Mucosa of descending colon (tissue), 3 donors: Measurements from ENCODE around the gene FBXO28. TPM values are rescaled to one million over a fixed set of nuclear protein-coding genes. Genes with fewer than 3 reads are reported as not detected.

Experiments used
- ATAC-seq: fragments of 200-7000 bp; cut with Tn5 transposase; one replicate; pipeline ENCODE4 v1.9.1; 2020; ENCODE audit warnings: mild to moderate bottlenecking, moderate library complexity
- DNase-seq, 3 donors: peaks; one replicate each; pipeline ENCODE4 v3.0.0-alpha.2; 2020
- H3K36me3 ChIP-seq: fragments of 200-600 bp; one replicate; pipeline ENCODE4 v1.8.0; 2021; ENCODE audit warnings: low read depth, mild to moderate bottlenecking
- H3K4me1 ChIP-seq: fragments of 200-600 bp; one replicate; pipeline ENCODE4 v1.8.0; 2021; ENCODE audit warnings: low read depth, mild to moderate bottlenecking
- H3K4me3 ChIP-seq: fragments of 200-600 bp; one replicate; pipeline ENCODE4 v1.8.0; 2021; ENCODE audit warnings: mild to moderate bottlenecking
- H3K9me3 ChIP-seq: fragments of 200-600 bp; one replicate; pipeline ENCODE4 v1.8.0; 2021; ENCODE audit warnings: mild to moderate bottlenecking
- CTCF ChIP-seq: fragments of 200-600 bp; IDR thresholded peaks from one replicate; pipeline ENCODE4 v1.8.0; 2022; ENCODE audit warnings: antibody characterized with exemption, mild to moderate bottlenecking
- intact Hi-C, 2 donors: fragments of 100-400 bp; cut with DNase I in 1 of 2; cut with micrococcal nuclease in 1 of 2; formaldehyde crosslinking; loops; one replicate each; pipeline versions ENCODE4 v1.11.0 to v1.11.1; 2022; cut with DNase I, micrococcal nuclease
- total RNA-seq, 3 donors: library from RNA; stranded (reverse); fragmentation: NEBNext Ultra II Directional in 2 of 3; extraction: Animal tissue kit (Norgen Biotek cat#: 25700) in 2 of 3; gene quantifications; one replicate each; pipeline versions ENCODE4 v1.2.1 to v1.2.4, GENCODE V29; 2021 to 2023
- donor health status: DM: no; HTN: no; CAD: no; lungs with moderate emphysema.
- donor health status: DM: no; HTN: no; CAD: no.
- donor health status: DM: no; HTN: yes; CAD: no.

FBXO28 gene
- total RNA-seq, 3 donors from 2014 or later, result 31.5 to 35.0 (median 31.6) TPM

GRCh38 chr1:224098007-224098406, 15.9 kb upstream of the FBXO28 start:
- no peak for TF ChIP-seq CTCF
- H3K4me3 ChIP-seq, result no peak overlapping the region
- DNase-seq (no peak), ATAC-seq (no peak)
- intact Hi-C loops, result no loop called here
- H3K9me3 ChIP-seq, result no peaks in the 10 kb centered on the region
- H3K4me1 ChIP-seq, result no peaks in the 10 kb centered on the region
- H3K36me3 ChIP-seq, result no peaks in the 10 kb centered on the region

DNA sequence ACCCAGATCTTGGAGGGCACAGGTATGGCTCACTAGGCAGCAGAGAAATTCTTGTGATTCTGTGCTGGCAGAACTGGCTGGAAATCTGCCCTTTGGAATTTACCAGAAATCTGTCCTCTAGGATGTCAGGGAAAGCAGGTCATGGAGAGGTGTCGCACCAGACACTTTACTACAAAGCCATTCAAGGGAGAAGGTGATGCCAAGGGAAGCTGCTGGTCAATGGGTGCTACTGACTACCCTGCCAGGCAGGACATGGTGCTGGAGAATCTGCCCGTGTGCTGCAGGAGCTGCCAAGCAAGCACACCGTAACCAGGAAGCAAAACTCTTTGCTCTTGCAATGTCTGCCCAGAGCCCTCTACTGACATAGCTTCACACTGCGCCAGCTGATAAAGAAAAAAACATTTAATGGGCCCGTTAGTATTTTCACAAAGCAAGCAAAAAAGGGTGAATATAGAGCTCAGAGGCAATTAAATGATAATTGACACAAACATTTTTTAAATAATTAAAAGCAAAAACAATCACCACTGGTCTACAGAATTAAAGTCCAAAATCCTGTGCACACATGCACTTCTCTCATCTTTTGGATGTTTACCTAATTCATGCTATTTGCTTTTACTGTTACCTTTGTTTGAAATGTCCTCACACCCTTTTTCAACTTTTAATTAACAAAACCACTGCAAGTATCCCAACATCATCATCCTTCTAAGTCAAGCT, 7.2 kb upstream of the FBXO28 start:
- no peak for TF ChIP-seq CTCF
- peak; percentile 100 for ATAC-seq
- intact Hi-C loops, result no loop called here
- H3K4me3 ChIP-seq, result no peak overlapping the region
- peak in 2 of 3 donors; percentile 52 to 55 for DNase-seq
- H3K9me3 ChIP-seq, result no peaks in the 10 kb centered on the region
- H3K36me3 ChIP-seq, result no peaks in the 10 kb centered on the region
- H3K4me1 ChIP-seq, result peaks cover 8% of the 10 kb centered on the region

- Histone ChIP-seq H3K36me3 (no peaks in the 10 kb centered on the region), H3K4me3 (no peak overlapping the region), H3K4me1 (peaks cover 8% of the 10 kb centered on the region), H3K9me3 (no peaks in the 10 kb centered on the region)
- intact Hi-C loops, result no loop called here
- no peak for TF ChIP-seq CTCF
- no peak for DNase-seq
- ATAC-seq, result no peak
Observed at GRCh38 chr1:224107282-224107625, 6.7 kb upstream of the FBXO28 start.

- H3K9me3 ChIP-seq, result no peaks in the 10 kb centered on the region
- H3K4me1 ChIP-seq, result peaks cover 8% of the 10 kb centered on the region
- no peak for DNase-seq
- H3K36me3 ChIP-seq, result no peaks in the 10 kb centered on the region
- H3K4me3 ChIP-seq, result no peak overlapping the region
- TF ChIP-seq CTCF, result no peak
- intact Hi-C loops, result no loop called here
- ATAC-seq, result no peak
Observed at GRCh38 chr1:224108991-224109390, 4.9 kb upstream of the FBXO28 start.

DNA sequence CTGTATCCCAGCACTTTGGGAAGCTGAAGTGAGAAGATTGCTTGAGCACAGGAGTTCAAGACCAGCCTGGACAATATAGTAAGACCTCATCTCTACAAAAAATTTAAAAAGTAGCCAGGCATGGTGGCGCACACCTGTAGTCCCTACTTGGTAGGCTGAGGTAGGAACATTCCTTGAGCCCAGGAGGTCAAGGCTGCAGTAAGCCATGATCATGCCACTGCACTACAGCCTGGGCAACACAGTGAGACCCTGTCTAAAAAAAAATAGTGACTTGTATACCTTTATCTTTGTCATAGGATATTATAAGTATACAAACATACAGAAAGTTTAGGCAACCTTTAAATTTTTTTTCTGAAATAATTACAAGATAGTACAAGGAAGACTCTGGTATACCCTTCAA, 3.9 kb upstream of the FBXO28 start:
- intact Hi-C loops, result no loop called here
- peaks cover 8% of the 10 kb centered on the region for H3K4me1 ChIP-seq
- TF ChIP-seq CTCF, result no peak
- H3K4me3 ChIP-seq, result no peak overlapping the region
- no peak for DNase-seq
- ATAC-seq, result no peak
- no peaks in the 10 kb centered on the region for H3K36me3 ChIP-seq
- no peaks in the 10 kb centered on the region for H3K9me3 ChIP-seq

DNA sequence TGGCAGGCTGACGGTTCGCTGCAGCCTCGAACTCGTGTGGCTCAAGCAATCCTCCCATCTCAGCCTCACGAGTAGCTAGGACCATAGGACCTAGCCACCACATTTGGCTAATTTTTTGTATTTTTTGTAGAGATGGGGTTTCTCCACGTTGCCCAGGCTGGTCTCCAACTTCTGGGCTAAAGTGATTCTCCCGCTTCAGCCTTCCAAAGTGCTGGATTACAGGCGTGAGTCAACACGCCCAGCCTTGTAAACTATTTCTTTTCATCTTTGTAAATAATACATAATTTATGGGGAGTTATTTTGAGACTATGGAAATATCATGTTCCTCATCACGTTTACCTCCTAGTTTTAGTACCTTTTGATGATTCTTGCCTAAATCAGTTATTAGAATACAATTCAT, 906 bp upstream of the FBXO28 start:
- H3K36me3 ChIP-seq, result no peaks in the 10 kb centered on the region
- intact Hi-C loops, result no loop called here
- H3K4me3 ChIP-seq, result no peak overlapping the region
- DNase-seq (no peak), ATAC-seq (no peak)
- TF ChIP-seq CTCF, result no peak
- no peaks in the 10 kb centered on the region for H3K9me3 ChIP-seq
- peaks cover 19% of the 10 kb centered on the region for H3K4me1 ChIP-seq
